Measurements from ENCODE around the gene TMEM82.

TMEM82 gene

DNA sequence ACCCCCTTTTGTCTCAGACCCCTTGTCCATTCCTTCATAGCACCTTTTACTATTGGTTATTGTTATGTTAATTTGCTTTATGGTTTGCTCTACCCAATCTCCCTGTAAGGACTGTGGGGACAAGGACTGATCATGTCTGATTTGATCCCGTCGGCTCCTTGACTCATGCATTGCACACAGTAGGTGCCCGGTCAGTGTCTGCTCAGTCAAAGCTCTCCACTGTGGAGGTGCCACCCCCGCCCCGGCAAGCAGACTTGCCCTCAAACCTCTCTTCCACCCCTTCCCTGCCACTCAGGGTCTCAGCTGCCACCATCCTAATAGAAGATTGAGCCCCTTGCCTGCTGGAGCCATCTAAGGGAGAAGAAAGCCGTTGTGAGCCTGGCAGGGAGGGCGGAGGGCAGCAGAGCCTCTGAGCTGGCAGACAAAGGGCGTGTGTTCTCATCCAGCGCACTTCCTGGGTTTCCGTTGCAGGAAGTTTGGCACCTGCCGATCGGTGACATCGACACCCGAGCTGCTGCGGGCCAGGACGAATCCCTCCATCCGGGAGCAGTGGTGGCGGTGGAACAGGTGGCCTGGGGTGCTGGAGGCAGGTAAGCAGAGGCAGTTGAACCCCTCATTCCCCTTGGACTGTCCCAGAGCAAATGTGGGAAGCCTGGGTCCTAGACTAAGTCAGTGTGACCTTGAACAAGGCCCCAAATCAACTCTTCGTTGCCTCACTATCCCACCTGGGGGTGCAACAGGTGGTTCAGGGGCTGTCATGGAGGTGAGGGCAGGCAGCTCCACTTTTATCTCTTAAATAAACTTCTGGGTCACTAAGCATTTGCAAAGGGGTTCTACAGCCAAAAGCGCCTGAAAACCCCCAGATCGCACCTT lies 14.1 kb downstream of the TMEM82 start:
- DNase-seq (ENCODE audit: low read depth in 3 of 3) = no peak

DNA sequence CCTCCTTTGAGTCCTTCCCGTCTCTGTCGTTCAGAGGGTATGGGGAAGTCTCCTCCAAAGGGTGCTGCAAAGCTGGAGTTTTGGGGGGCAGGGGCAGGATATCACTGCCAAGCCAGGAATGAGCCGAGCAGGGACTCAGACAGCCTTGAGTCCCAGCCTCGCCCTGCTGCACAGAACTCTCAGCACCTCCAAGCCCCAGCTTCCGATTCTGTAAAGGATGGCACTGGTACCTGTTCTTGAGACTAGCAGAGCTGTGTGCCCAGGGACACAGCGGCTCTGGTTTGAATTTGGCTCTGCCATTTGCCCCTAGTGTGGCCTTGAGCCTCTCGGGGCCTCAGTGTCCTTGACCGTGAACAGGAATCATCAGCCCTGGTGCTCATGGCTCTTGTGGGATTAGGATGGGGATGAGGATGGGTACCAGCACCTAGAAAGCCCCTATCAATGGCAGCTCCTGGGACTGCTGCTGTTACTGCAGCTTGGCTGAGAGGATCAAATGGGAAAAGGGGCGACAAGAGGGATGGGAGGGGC lies 14.8 kb downstream of the TMEM82 start:
- no peak for DNase-seq (ENCODE audit: low read depth in 3 of 3)

DNA sequence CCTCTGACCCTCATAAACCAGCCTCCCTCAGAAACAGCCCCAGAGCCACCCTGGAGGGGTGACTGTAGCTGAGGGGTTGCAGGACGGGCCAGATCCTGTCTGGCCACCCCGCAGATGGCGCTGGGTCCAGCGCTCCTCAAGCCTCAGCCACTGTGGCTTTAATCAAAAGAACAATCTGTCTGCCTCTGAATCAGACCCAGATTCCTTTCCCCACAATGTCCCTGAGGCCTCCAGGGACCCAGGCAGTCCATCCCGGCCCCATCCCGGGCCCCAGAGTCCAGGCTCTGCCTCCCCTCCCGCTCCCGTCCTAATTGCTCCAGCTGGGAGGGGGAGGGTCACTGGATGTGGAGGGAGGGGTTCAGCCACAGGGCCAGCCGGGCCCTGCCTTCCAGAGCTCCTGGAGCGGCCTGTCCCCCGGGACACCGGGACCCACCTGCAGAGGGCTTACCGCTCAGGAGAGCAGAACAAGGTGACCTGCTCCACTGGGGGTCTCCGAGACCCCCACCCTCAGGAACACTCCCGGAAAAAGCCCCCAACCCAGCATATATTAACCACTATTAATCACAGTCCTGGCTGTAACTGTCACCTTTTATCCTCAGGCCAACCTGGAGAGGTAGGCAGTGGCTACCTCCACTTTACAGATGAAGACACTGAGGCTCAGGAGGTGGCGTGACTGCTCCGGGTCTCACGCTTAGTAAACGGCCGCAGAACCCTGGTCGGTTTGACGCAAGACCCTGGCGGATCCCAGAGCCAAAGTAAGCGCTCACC lies 15.5 kb downstream of the TMEM82 start:
- no peak for DNase-seq (ENCODE audit: low read depth in 3 of 3)

DNA sequence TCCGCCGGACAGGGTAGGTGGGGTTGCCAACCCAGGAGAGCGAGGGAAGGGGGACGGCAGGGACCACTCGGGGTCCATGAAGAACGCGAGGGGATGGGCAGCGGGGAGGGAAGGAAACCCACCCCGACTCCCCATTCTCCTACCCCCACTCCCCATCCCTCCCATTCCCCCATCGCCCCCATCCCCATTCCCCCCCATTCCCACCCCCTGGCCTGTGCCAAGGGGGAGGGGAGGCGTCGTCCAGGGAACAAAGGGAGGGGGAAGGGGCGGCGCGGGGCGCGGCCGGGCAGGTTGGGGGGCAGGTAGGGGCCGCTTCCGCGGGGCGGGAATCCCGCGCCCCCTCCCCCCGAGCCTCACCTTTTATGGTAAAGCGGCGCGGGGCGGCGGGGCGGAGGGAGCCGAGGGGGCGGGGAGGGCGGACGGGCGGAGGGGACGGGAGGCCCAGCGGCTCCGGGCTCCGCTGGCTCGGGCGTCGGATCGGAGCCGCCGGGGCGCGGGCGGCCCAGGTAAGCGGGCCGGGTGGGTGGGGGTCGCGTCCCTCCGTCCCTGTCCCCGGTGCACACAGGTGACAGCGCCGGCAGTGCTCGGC lies 16.1 kb downstream of the TMEM82 start, which contains the start of gene FBLIM1:
Gene FBLIM1 (plus strand): TSS at position 453 of the 589 bp plus-strand sequence. CDS start 6,189 bp downstream, outside the sequence.
- no peak for DNase-seq (ENCODE audit: low read depth in 3 of 3)

DNA sequence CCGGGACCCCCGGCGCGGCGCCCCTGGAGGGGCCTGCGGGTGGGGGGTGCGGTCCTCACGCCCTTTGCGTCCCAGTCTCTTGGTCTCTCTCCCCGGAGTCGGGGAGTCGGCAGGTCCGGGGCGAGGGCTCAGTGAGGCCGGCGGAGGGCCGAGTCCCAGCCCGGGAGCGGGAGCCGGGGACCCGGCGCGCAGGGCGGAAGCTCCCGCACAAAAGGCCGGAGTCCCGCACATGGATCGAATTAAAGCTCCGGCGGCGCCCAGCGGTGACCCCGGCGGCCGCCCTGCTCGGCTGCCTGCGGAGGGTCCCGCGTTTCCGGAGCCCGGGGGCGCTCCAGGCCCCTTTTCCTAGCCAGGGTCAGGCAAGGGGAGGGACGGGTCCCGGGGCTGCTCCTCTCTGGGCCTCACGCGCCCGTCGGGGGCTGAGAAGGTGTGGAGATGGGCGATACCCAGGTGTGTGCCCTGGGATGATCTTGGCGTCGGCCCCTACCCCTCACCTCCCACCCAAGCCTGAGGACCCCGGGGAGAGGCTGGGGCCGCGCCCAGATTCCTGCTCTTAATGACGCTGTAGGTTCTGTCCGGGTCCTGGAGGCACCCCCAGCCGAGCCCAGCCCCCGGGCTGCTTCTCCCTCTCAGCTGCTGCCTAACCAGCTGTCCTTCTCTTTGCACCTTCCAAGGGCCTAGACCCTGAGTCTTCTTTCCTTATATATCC lies 16.8 kb downstream of the TMEM82 start:
- DNase-seq (ENCODE audit: low read depth in 3 of 3) = no peak

DNA sequence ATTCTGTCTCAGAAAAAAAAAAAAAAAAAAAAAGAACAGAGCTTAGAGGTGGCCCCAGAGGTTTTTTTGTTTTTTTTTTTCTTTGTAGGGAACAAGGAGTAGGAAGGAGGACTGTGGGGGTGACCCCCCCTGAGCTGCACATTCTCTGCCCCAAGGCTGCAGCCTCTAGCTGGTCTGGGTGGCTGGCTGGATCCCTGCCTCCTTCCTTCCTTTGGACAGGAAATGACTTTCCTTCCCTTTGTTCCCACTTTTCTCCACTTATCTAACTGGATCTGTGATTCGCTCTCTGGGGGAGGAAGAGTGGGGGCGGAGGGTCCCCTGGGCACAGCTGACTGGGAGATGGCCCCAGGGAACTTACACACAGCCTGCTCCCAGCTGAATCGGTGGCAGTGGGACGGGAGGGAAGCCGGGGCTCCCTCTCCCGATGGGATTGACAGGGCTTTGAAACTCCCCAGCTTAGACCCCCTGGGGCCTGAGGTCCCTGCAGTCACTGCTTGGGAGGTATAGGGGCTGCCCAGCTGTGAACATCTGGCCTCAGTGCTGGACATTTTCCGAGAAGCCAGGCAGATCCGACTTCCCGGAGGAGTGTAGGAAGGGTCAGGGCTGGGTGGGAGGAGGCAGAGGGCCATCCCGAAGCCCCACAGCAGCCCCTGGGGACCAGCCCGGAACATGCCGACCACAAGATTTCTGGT lies 18.4 kb downstream of the TMEM82 start:
- DNase-seq (ENCODE audit: low read depth in 3 of 3) = no peak

DNA sequence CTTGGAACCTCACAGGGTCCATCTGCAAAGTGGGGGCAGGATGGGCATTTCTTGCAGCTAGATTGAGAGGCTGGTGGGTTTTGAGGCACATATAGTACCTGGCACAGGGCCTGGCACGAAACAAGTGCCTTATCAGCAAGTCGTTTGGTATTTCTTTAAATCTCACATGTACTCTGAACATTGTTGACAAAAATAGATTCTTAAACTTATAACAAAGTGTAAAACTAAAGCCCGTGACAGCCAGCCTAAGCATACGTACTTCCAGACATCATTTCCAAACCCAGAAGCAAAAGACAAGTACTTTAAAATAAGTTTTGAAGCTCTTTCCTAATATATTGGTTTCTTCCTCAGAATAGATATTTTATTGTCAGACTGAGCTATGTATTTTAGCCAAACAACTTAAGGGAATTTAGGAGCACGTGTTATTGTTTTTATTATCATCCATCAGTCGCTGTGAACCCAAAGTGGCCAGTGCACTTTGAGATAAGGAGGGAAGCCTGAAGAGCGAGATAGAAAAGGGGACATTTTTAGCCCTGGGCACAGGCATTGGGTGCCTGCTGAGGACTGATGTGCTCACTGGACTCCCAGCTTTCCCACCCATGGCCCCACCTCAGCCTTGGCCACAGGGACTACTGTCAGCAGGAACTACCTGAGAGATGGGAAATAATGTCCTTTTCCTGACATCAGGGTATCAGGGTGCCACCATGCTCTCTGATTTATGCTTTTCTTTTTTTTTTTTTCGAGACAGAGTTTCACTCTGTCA lies 19.2 kb downstream of the TMEM82 start:
- no peak for DNase-seq (ENCODE audit: low read depth in 3 of 3)

DNA sequence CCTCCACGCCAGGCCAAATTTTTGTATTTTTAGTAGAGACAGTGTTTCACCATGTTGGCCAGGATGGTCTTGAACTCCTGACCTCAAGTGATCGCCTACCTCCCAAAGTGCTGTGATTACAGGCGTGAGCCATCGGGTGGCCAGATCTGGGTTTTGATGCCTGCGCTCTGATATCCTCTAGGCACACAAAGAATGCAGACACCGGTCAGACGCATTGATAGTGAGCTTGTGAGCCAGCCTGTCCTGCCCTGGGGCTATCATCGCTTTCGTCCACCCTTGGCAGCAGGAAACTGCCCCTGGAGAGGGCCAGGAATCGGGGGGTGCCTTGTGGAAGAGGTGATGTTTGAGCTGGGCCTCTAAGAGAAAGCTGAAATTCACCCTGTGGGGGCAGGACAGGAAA lies 20.2 kb downstream of the TMEM82 start:
- DNase-seq (ENCODE audit: low read depth in 3 of 3) = no peak

DNA sequence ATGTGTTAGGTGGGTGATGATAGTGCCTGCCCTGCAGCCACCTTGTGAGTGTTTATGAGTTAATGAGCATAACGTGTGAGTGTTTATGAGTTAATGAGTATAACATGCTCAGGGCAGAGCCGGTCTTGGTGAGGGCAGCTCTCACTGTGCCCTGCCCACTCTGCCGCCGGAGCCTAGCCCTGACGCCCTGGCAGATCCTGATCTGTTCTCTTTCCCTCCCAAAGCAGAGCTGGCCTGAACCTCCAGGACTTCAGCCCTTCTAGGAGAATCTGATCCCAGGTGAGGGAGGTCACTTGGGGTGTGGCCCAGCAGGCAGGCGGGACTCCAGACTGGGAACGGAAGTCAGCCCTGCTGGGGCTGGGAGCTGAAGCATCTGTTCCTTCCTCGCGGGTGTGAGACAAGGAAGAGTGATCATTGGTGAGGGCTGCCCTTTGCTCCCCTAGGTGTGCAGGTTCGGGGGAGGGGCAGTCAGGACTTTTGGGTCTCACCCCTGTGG lies 22.0 kb downstream of the TMEM82 start:
- no peak for DNase-seq (ENCODE audit: low read depth in 3 of 3)

DNA sequence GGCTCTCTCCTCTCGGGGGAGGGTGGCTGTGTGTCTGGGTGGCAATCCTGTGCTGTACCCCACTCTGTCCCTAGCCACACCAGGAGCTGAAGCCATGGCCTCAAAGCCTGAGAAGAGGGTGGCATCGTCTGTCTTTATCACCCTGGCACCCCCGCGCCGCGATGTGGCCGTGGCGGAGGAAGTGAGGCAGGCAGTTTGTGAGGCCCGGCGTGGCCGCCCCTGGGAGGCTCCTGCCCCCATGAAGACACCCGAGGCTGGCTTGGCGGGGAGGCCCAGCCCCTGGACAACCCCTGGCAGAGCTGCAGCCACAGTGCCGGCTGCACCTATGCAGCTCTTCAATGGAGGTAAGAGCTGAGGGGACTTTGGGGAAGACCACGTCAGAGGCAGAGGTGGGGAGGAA lies 22.6 kb downstream of the TMEM82 start:
- no peak for DNase-seq (ENCODE audit: low read depth in 3 of 3)

DNA sequence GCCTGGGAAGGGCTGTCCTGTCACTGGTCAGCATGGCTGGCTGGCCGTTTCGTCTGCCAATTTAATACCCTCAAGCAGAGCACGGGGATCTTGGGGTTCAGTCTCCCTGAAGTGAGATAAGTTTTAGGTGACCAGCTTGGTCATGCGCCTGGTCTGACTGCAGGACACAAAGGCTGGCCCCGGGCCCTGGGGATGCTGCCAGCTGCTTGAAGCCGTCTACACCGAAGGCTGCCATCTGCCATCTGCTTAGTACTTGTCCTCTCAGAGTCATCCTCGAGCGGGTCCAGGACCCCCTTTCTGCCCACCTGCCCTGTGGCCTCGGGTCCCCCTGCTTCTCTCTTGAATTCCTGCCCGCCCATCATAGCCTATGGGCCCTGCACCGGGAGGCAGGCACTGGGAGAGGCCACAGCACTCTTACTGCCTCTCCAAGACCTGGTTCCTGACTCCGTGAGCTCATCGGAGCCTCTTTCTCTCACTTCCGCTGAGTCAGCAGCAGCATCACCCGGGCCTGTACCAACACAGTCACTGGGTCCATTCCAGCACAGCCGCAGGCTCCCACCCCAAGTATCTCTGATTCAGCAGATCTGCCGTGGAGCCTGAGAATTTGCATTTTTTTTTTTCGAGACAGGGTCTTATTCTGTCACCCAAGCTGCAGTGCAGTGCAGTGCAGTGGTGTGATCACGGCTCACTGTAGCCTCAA lies 23.3 kb downstream of the TMEM82 start:
- DNase-seq (ENCODE audit: low read depth in 3 of 3) = no peak

DNA sequence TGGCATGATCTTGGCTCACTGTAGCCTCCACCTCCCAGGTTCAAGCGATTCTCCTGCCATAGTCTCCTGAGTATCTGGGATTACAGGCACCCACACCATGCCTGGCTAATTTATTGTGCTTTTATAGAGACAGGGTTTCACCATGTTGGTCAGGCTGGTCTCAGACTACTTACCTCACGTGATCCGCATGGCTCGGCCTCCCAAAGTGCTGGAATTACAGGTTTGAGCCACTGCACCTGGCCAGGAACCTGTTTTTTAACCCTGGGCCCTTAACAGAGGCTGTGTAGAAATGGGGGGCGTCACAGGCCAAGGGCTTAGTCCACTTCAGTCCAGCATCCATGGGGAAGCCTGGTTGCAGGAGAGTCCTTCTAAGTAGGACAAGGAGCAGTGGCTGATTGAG lies 25.6 kb downstream of the TMEM82 start:
- DNase-seq (ENCODE audit: low read depth in 3 of 3) = no peak

DNA sequence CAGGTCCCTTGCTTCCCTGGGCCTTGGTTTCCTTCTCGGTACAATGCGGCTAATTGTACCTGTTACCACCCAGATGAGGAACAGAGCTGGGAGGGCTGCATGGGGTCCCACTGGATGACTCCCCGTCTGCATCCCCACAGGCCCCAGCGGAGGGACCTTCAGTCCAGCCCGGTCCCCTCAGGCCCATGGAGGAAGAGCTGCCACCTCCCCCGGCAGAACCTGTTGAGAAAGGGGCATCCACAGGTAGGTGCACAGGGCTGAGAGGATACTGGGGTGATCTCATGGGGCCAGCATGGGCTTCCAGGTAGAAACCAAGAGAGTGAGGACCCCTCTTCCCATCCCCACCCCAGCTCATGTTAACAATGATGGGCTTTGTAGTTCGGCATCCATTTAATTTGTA lies 26.1 kb downstream of the TMEM82 start:
- no peak for DNase-seq (ENCODE audit: low read depth in 3 of 3)

DNA sequence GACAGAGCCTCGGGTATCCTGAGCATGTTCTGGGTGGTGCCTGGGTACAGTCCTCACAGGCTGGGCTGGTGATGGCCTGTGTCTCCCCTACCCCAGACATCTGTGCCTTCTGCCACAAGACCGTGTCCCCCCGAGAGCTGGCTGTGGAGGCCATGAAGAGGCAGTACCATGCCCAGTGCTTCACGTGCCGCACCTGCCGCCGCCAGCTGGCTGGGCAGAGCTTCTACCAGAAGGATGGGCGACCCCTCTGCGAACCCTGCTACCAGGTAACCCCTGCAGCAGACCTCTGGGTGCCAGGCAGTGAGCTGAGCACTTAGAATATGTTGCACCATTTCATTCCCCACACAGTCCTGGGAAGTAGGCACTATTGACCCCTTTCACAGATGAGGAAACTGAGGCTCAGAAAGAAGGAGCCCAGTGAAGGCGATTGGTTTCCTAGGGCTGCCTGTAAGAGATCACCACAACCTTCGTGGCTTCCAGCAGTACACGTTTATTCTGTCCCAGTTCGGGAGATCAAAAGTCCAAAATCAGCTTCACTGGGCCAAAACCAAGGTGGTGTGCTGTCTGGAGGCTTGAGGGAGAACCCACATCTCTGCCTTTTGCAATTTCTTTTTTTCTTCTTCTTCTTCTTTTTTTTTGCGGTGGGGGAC lies 28.1 kb downstream of the TMEM82 start:
- no peak for DNase-seq (ENCODE audit: low read depth in 3 of 3)

DNA sequence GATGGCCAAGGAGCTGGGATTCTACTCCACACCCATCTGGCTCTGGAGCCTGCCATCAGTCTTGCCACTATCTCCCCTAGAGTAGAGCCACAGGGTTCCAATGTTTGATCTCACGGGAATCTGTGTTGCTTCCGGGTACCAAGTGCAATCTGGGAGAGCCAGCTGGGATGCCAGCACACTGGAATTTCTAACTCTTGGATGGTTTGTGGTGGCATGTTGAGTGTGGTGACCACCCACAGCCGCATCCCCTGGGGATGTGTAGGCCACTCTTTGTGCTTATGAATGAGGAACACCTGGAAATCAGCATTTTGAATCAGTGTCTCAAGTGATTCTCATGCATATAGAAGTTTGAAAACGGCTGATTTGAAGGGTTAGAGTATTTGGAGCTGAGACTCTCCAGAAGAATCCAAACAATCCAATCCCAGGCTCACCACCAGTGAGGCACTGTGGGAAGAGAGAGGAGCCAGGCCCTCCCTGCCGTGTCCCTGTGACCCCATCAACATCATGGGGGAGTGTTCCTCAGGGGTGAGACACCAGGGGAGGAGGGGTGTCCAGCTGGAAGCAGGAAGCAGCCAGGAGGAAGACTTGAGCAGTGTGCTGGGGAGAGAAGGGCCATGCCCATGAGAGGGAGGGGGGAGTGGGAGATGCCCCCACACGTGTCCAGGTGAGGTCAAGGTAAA lies 29.7 kb downstream of the TMEM82 start:
- no peak for DNase-seq (ENCODE audit: low read depth in 3 of 3)

DNA sequence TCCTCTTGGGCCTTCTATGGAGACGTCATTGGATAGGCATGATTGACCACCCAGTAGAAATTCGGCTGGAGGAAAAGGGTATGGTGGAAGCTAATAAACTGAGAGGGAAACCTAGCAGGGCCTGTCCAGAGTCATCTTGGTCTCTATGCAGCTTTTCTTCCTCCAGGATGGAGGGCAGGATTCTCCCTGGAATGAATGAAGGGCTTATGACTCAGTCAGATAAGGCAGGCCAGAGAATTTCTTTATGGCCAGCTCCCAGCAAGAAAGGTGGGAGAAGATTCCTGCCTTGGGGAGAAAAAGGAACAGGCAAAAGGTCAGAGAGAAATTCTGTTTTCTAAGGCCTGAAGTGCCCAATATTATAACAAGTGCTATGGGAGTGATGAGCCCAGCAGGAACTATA lies 33.4 kb downstream of the TMEM82 start:
- DNase-seq (ENCODE audit: low read depth in 3 of 3) = no peak

DNA sequence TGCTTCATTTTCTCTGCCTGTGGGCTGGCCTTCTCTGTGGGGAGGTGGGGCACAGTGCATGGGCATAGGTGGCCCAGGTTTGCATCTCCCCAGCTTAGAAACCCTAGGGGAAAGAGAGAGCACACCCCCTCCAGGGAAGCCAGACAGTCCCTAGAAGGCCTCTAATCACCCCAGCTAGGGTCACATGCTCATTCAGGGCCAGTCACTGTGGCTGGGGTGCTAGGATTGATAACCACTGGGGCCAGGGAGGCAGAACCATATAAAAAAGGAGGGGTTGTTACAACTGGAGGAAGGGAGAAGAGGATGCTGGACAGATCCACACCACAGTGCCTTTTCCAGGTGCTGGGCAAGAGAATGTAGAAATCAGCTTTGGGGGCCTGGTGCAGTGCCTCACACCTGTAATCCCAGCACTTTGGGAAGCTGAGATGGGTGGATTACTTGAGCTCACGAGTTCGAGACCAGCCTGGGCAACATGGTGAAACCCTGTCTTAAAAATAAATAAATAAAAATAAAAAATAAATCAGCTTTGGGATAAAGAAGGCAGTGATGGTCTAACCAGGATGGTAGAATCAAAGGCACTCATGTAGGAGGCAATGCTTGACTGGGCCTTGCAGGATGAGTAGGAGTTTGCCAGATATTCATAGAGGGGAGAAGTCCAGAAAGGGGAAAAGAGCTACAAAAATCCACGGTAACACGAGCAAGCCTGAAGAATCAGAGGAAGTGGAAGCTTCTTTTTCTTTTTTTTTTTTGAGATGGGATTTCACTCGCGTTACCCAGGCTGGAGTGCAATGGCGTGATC lies 35.8 kb downstream of the TMEM82 start:
- no peak for DNase-seq (ENCODE audit: low read depth in 3 of 3)

DNA sequence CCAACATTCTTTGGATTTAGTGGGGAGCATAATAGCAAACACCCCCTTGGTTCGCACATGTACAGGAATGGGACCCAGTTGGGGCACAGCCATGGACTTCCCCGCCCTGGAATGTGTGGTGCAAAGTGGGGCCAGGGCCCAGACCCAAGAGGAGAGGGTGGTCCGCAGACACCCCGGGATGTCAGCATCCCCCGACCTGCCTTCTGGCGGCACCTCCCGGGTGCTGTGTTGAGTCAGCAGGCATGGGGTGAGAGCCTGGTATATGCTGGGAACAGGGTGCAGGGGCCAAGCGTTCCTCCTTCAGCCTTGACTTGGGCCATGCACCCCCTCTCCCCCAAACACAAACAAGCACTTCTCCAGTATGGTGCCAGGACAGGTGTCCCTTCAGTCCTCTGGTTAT lies 43.4 kb downstream of the TMEM82 start:
- no peak for DNase-seq (ENCODE audit: low read depth in 3 of 3)
